ENCODE results near the gene CYTH1.

CYTH1 gene

DNA sequence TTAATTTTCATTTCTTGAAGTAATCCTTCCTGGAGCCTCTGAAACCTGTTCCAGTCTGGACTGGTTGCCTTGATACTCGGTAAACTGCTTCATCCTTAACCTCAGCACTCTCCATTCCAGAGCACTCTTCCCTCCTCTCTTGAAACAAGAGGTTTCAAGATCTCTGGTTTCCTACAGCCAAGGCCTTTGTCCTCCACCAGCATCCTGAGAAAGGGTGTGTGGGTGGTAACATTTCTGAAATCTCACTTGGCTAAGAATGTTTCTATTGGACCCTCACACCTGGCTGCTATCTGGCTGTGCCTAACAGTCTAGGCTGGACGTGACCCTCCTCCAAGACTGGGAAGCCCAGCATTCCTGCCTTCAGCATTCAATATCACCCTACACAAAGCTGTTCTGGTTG is 99.7 kb downstream of the CYTH1 start:
- ATAC-seq, result no peak
- TF ChIP-seq ZFP3 (CRISPR knock-in tag; IDR thresholded peaks at IDR 0.05), result no peak
- TF ChIP-seq SNAI2 (CRISPR knock-in tag; IDR thresholded peaks at IDR 0.05), result no peak
- TF ChIP-seq, protein P1, sequence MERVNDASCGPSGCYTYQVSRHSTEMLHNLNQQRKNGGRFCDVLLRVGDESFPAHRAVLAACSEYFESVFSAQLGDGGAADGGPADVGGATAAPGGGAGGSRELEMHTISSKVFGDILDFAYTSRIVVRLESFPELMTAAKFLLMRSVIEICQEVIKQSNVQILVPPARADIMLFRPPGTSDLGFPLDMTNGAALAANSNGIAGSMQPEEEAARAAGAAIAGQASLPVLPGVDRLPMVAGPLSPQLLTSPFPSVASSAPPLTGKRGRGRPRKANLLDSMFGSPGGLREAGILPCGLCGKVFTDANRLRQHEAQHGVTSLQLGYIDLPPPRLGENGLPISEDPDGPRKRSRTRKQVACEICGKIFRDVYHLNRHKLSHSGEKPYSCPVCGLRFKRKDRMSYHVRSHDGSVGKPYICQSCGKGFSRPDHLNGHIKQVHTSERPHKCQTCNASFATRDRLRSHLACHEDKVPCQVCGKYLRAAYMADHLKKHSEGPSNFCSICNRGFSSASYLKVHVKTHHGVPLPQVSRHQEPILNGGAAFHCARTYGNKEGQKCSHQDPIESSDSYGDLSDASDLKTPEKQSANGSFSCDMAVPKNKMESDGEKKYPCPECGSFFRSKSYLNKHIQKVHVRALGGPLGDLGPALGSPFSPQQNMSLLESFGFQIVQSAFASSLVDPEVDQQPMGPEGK (CRISPR knock-in tag; IDR thresholded peaks at IDR 0.05; ENCODE audit: borderline replicate concordance), result no peak
- no peak for TF ChIP-seq CSDC2 (CRISPR knock-in tag; IDR thresholded peaks at IDR 0.05)
- TF ChIP-seq ZC3H10 (CRISPR knock-in tag; IDR thresholded peaks at IDR 0.05), result no peak
- TF ChIP-seq ARNTL (CRISPR knock-in tag; IDR thresholded peaks at IDR 0.05; ENCODE audit: borderline replicate concordance, low read depth), result no peak
- TF ChIP-seq, protein P2, sequence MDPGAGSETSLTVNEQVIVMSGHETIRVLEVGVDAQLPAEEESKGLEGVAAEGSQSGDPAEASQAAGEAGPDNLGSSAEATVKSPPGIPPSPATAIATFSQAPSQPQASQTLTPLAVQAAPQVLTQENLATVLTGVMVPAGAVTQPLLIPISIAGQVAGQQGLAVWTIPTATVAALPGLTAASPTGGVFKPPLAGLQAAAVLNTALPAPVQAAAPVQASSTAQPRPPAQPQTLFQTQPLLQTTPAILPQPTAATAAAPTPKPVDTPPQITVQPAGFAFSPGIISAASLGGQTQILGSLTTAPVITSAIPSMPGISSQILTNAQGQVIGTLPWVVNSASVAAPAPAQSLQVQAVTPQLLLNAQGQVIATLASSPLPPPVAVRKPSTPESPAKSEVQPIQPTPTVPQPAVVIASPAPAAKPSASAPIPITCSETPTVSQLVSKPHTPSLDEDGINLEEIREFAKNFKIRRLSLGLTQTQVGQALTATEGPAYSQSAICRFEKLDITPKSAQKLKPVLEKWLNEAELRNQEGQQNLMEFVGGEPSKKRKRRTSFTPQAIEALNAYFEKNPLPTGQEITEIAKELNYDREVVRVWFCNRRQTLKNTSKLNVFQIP (CRISPR knock-in tag; IDR thresholded peaks at IDR 0.05; ENCODE audit: borderline replicate concordance, low read depth), result no peak
- no peak for TF ChIP-seq ZNF8 (CRISPR knock-in tag; IDR thresholded peaks at IDR 0.05)
- TF ChIP-seq PPARA (CRISPR knock-in tag; IDR thresholded peaks at IDR 0.05; ENCODE audit: borderline replicate concordance), result no peak

- TF ChIP-seq ZNF8 (CRISPR knock-in tag; IDR thresholded peaks at IDR 0.05) (no peak), ZC3H10 (CRISPR knock-in tag; IDR thresholded peaks at IDR 0.05) (no peak), TOX (CRISPR knock-in tag; IDR thresholded peaks at IDR 0.05; ENCODE audit: borderline replicate concordance) (no peak), CSDC2 (CRISPR knock-in tag; IDR thresholded peaks at IDR 0.05) (no peak), ZNF565 (CRISPR knock-in tag; conservative IDR thresholded peaks at IDR 0.05; ENCODE audit: low read depth) (no peak)
- peak; percentile 50 for ATAC-seq
Measured at GRCh38 chr17:78680436-78680835, 101.6 kb downstream of the CYTH1 start.

DNA sequence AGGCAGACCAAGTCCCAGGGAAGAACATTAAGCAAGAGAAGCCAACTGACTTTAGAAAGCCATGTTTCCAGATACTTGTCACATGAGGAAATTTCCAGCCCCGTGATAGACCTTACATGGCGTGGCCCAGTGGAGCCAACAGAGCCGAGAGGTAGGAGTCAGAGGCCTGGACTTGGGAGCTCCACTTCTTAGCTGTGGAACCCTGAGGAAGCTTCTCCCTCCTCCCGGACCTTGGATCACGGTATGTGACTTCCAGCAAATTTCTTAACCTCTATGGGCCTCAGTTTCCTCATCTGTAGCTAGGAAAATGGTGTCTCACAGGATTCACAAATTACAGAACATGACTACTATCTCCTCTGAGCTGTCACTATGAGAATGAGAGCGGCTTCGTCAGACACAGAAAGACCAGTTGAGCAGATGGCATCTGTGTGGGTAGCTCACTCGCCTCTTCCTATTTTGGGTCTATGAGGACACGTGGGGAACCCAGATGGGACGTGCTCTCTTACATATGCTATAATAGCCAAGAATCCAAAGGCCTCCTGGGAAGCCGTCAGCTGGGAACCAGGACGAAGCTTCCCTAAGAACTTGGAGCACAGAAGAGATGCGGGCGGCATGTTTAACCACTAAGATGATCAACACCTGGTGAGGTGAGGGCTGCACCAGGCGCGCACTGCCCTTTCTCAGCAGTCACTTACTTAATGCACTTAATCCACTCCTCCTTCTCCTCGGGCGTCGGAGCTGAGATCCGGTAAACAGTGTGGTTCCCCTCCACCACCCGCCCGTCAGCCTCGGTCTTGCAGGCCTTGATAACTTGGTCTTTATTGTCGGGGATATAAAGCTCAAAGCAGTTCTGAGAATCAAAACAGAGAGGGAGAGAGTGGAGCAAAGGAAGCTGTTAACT is 102.3 kb downstream of the CYTH1 start:
- ATAC-seq, result no peak

DNA sequence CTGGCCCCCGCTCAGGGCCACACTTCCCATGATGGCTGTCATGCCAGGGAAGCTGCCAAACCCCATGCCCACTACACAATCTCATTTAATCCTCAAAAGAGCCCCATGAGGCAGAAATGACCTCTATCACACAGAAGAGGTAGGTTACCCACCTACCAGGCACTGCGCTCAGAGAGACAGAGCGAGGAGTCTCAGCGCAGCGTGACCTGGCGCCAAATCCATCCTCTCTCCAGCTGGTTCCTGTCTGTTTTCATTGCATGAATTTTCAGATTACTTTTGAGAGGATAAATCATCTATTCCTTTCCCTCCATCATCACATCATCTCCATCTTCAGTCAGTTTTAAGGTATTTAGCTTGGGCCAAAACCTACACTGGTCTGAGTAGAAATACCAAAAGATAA is 103.4 kb downstream of the CYTH1 start:
- no peak for ATAC-seq
- TF ChIP-seq TCF4 (CRISPR knock-in tag; IDR thresholded peaks at IDR 0.05; ENCODE audit: borderline replicate concordance) (no peak), GLIS3 (CRISPR knock-in tag; IDR thresholded peaks at IDR 0.05) (no peak), ZC3H10 (CRISPR knock-in tag; IDR thresholded peaks at IDR 0.05) (no peak), CSDC2 (CRISPR knock-in tag; IDR thresholded peaks at IDR 0.05) (no peak), ZFP3 (CRISPR knock-in tag; IDR thresholded peaks at IDR 0.05) (no peak), ZNF565 (CRISPR knock-in tag; conservative IDR thresholded peaks at IDR 0.05; ENCODE audit: low read depth) (no peak), SNAI2 (CRISPR knock-in tag; IDR thresholded peaks at IDR 0.05) (no peak), OSR1 (CRISPR knock-in tag; IDR thresholded peaks at IDR 0.05) (no peak), BACH2 (CRISPR knock-in tag; IDR thresholded peaks at IDR 0.05; ENCODE audit: borderline replicate concordance) (no peak)
- TF ChIP-seq, protein P2 (CRISPR knock-in tag; IDR thresholded peaks at IDR 0.05; ENCODE audit: borderline replicate concordance, low read depth), result no peak

More for the DNA sequence above, 102.3 kb downstream of the CYTH1 start:
- TF ChIP-seq BACH2 (CRISPR knock-in tag; IDR thresholded peaks at IDR 0.05; ENCODE audit: borderline replicate concordance) (no peak), ZNF565 (CRISPR knock-in tag; conservative IDR thresholded peaks at IDR 0.05; ENCODE audit: low read depth) (no peak)

- ATAC-seq, result no peak
- TF ChIP-seq TOX (CRISPR knock-in tag; IDR thresholded peaks at IDR 0.05; ENCODE audit: borderline replicate concordance) (no peak), BACH2 (CRISPR knock-in tag; IDR thresholded peaks at IDR 0.05; ENCODE audit: borderline replicate concordance) (no peak), CSDC2 (CRISPR knock-in tag; IDR thresholded peaks at IDR 0.05) (no peak), GLIS3 (CRISPR knock-in tag; IDR thresholded peaks at IDR 0.05) (no peak), CREB5 (CRISPR knock-in tag; IDR thresholded peaks at IDR 0.05; ENCODE audit: low read depth) (no peak), PPARA (CRISPR knock-in tag; IDR thresholded peaks at IDR 0.05; ENCODE audit: borderline replicate concordance) (no peak), ZNF70 (CRISPR knock-in tag; IDR thresholded peaks at IDR 0.05) (no peak), CSRNP3 (CRISPR knock-in tag; IDR thresholded peaks at IDR 0.05) (no peak), ZNF8 (CRISPR knock-in tag; IDR thresholded peaks at IDR 0.05) (no peak), ZC3H10 (CRISPR knock-in tag; IDR thresholded peaks at IDR 0.05) (no peak), ZNF565 (CRISPR knock-in tag; conservative IDR thresholded peaks at IDR 0.05; ENCODE audit: low read depth) (no peak), ARNTL (CRISPR knock-in tag; IDR thresholded peaks at IDR 0.05; ENCODE audit: borderline replicate concordance, low read depth) (no peak), ZFP30 (CRISPR knock-in tag; IDR thresholded peaks at IDR 0.05) (no peak), SNAI2 (CRISPR knock-in tag; IDR thresholded peaks at IDR 0.05) (no peak)
- TF ChIP-seq, protein P1 (CRISPR knock-in tag; IDR thresholded peaks at IDR 0.05; ENCODE audit: borderline replicate concordance), result no peak
Measured at GRCh38 chr17:78678222-78678557, 103.9 kb downstream of the CYTH1 start.

Data from SK-N-SH treated with all-trans-retinoic acid at 6 μM for 48 hours (cell line).